H1 (cell line): ENCODE measurements around the gene MKLN1.

Experiments used
- ATF2 ChIP-seq: IDR thresholded peaks from 2 replicates; pipeline ENCODE4 v1.6.1; 2012; ENCODE audit warnings: low read length, inconsistent platforms
- ATF3 ChIP-seq: IDR thresholded peaks from 2 replicates; pipeline ENCODE4 v1.6.1; 2011; ENCODE audit warnings: low read depth, mild to moderate bottlenecking, low read length; ENCODE audit not compliant: insufficient read depth
- CHD1 ChIP-seq: IDR thresholded peaks from 2 replicates; pipeline ENCODE4 v1.6.1; 2012; ENCODE audit warnings: low read depth, low read length, improper control_type of control experiment
- CTCF ChIP-seq, 3 experiments: IDR thresholded peaks; 1 replicate in 2 of 3; 2 replicates in 1 of 3; pipeline versions ENCODE4 v1.5.1 to v1.6.1; 2011; ENCODE audit warnings: low read length in 3 of 3, mild to moderate bottlenecking in 3 of 3, inconsistent platforms in 2 of 3, low read depth in 1 of 3, moderate library complexity in 1 of 3; ENCODE audit not compliant: insufficient read depth in 1 of 3; ENCODE audit errors: control extremely low read depth in 1 of 3
- EZH2 ChIP-seq: fragments of 200-600 bp; sonication (generic); IDR thresholded peaks from 2 replicates; pipeline ENCODE4 v1.7.1; 2012; ENCODE audit warnings: low read depth, mild to moderate bottlenecking, moderate library complexity, low read length, inconsistent platforms; ENCODE audit not compliant: severe bottlenecking
- HDAC2 ChIP-seq, 2 experiments: fragments of 300-600 bp in 1 of 2; sonication (generic) in 1 of 2; IDR thresholded peaks; 2 replicates each; pipeline ENCODE4 v1.6.1; 2011 to 2012; ENCODE audit warnings: low read depth in 2 of 2, low read length in 2 of 2, mild to moderate bottlenecking in 2 of 2, moderate library complexity in 2 of 2, borderline replicate concordance in 1 of 2, inconsistent platforms in 1 of 2
- PHF8 ChIP-seq: fragments of 200-600 bp; sonication (generic); conservative IDR thresholded peaks from 2 replicates; pipeline ENCODE4 v1.7.1; 2012; ENCODE audit warnings: low read depth, mild to moderate bottlenecking, inconsistent platforms, low read length, moderate library complexity
- POLR2A ChIP-seq, 2 experiments: IDR thresholded peaks; 1 replicate in 1 of 2; 2 replicates in 1 of 2; pipeline ENCODE4 v1.6.1; 2011; ENCODE audit warnings: low read depth in 2 of 2, low read length in 2 of 2, mild to moderate bottlenecking in 2 of 2; ENCODE audit errors: control extremely low read depth in 1 of 2
- POLR2AphosphoS5 ChIP-seq: IDR thresholded peaks from 2 replicates; pipeline ENCODE4 v1.6.1; 2011; ENCODE audit warnings: low read depth, low read length
- RAD21 ChIP-seq, 2 experiments: IDR thresholded peaks in 1 of 2; conservative IDR thresholded peaks in 1 of 2; 2 replicates each; pipeline ENCODE4 v1.6.1; 2011; ENCODE audit warnings: low read depth in 2 of 2, low read length in 2 of 2, improper control_type of control experiment in 1 of 2, inconsistent platforms in 1 of 2, mild to moderate bottlenecking in 1 of 2, moderate library complexity in 1 of 2
- SIN3A ChIP-seq, 2 experiments: IDR thresholded peaks in 1 of 2; conservative IDR thresholded peaks in 1 of 2; 2 replicates each; pipeline ENCODE4 v1.6.1; 2011 to 2012; ENCODE audit warnings: low read length in 2 of 2, improper control_type of control experiment in 1 of 2, low read depth in 1 of 2, mild to moderate bottlenecking in 1 of 2
- SIRT6 ChIP-seq: IDR thresholded peaks from one replicate; pipeline ENCODE4 v1.7.1; 2012; ENCODE audit warnings: low read length, inconsistent platforms
- ZNF274 ChIP-seq: IDR thresholded peaks from 2 replicates; pipeline ENCODE4 v1.7.0; 2012; ENCODE audit warnings: low read length, borderline replicate concordance; ENCODE audit errors: extremely low read depth

- TF ChIP-seq HDAC2 (IDR thresholded peaks at IDR 0.05; ENCODE audit: borderline replicate concordance in 1 of 2, low read depth in 2 of 2, low read length in 2 of 2): no peak
- TF ChIP-seq CTCF (IDR thresholded peaks at IDR 0.05; ENCODE audit: control extremely low read depth in 1 of 3, insufficient read depth in 1 of 3, low read depth in 1 of 3, low read length in 3 of 3): no peak
- TF ChIP-seq CHD1: no peak
- TF ChIP-seq SIN3A (conservative IDR thresholded peaks at IDR 0.05 in 1 of 2, IDR thresholded peaks at IDR 0.05 in 1 of 2; ENCODE audit: low read depth in 1 of 2, low read length in 2 of 2): no peak
- TF ChIP-seq ATF3: no peak
- no peak for TF ChIP-seq SIRT6
- TF ChIP-seq ATF2: no peak
- TF ChIP-seq ZNF274: no peak
- no peak for TF ChIP-seq POLR2A (IDR thresholded peaks at IDR 0.05; ENCODE audit: control extremely low read depth in 1 of 2, low read depth in 2 of 2, low read length in 2 of 2)
- no peak for TF ChIP-seq EZH2
- TF ChIP-seq POLR2AphosphoS5: no peak
- no peak for TF ChIP-seq RAD21 (IDR thresholded peaks at IDR 0.05 in 1 of 2, conservative IDR thresholded peaks at IDR 0.05 in 1 of 2; ENCODE audit: low read depth in 2 of 2, low read length in 2 of 2)
- TF ChIP-seq PHF8: no peak
These were observed 131.6 kb downstream of the MKLN1 start for GRCh38 chr7:131459256-131459655.
